Activated CD4-positive, alpha-beta T cell treated with anti-CD3 and anti-CD28 coated beads, Interleukin-2, Interleukin-6, amounts not matched to agents 100 ng/mL and 50 ng/mL, durations not matched to agents 16 hours and 8 hours (primary cell): Measurements from ENCODE around the gene TTC16.

Experiments used
- DNase-seq: peaks from one replicate; pipeline ENCODE4 v3.0.0-alpha.2; 2020

The TTC16 gene

GRCh38 chr9:127698985-127699670 lies 16.8 kb upstream of the TTC16 start:
- DNase-seq: peak; percentile 93

DNA sequence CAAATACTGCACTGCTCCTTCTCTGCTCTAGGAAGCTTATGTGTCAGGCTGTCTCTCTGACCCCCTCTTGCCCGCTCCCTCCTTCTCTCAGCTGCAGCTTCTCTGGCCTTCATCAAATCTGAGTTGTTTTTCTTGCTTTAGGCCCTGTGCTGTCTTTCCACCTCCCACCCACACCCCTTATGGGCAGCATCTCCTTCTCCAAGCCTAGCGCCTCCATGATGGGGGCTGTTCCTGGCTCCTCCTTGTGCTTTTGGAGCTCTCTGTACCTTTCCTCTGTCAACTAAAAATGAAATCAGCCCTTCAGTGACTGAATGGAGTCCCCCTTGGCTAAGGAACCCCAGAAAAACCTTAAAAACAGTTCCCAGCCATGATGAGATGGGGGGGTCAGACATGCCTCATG lies 15.7 kb upstream of the TTC16 start:
- DNase-seq: no peak

DNA sequence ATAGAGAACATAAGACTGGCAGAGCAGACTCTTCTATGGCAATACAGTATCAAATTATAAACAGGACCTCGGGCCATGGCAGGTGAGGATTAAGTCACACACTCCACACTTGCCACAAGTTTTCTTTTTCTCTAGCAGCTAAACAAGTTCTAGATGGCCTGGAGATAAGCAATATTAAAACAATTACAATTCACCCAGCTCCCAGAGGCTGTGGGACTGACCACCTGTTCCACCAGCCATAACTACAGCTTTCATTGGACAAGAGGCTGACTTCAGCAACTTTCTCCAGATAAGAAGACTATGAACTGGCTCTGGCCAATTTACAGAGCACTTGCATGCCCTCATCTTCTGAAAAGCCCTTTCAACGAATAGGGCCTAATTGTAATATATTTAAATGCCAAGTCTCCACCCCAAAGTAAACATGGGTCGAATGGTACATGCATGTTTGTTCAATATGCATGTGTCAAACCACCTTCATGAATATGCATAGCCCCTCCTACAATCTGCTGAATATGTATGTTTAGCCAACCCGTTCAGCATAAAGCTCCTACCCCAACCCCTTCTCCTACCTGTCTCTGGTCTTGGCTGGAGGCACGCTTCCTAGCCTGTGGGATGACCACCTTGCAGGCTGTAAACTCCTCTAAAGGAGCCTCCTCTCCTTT lies 15.2 kb upstream of the TTC16 start:
- no peak for DNase-seq

GRCh38 chr9:127703289-127703946 lies 12.5 kb upstream of the TTC16 start:
- DNase-seq: no peak

DNA sequence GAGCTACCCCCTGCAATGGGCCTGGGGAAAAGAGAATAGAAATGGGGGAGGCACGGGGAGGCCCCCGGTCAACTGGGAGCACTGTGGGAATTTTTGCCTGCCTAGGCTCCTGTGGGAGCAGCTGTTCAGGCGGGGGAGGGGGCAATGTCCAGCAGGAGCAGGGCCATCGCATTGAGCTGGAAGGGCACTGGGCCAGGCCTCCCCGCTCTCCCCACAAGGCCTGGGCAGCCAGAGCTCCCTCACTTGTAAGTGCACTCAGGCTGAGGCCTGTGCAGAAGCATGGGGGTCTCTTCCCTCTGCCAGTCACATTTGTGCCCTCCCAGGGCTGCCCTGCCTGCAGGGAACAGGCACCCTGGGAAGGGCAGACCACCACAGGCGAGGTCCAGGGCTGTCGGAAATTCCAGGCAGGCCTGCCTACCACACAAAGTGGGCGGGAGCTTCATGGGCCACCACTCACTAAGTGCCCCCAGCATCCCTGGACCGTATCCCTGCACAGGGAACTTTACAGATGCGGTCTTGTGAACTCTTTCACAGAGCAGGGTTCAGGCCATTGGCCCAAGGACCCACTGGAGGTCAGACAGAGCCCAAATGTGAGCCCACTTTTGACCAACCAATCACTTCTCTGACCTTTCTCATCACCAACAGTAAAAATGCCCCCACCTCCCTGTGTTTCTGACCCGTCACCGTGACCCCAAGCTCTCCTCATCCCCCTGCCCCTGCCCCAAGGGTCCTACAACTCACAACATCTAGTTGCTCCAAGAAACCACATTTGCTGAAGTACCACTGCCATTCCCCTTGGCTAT lies 10.1 kb upstream of the TTC16 start:
- no peak for DNase-seq

- no peak for DNase-seq
Measured at GRCh38 chr9:127706836-127707241, 9.0 kb upstream of the TTC16 start, which contains the start of gene CFAP157. Gene CFAP157 (plus strand): TSS chr9:127706988. CDS start chr9:127707032, 44 bp downstream.

DNA sequence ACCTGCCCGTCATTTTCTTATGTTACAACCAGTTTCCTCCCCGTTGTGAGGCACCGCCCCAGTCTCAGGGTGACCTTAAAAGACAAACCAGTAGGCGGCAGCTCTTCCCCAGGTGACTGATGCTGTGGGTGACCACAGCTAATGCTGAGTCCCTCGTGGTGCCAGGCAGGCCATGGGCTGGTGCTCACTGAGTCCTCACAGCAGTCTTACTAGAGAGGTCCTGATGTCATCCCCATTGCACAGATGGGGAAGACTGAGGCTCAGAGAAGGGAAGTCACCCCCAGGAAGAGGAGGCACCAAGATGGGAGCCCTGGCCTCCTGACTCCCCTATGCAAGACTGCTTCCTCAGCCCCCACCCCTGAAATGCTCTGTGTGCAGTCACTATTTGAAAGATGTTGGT lies 8.1 kb upstream of the TTC16 start:
- DNase-seq: peak; percentile 43

DNA sequence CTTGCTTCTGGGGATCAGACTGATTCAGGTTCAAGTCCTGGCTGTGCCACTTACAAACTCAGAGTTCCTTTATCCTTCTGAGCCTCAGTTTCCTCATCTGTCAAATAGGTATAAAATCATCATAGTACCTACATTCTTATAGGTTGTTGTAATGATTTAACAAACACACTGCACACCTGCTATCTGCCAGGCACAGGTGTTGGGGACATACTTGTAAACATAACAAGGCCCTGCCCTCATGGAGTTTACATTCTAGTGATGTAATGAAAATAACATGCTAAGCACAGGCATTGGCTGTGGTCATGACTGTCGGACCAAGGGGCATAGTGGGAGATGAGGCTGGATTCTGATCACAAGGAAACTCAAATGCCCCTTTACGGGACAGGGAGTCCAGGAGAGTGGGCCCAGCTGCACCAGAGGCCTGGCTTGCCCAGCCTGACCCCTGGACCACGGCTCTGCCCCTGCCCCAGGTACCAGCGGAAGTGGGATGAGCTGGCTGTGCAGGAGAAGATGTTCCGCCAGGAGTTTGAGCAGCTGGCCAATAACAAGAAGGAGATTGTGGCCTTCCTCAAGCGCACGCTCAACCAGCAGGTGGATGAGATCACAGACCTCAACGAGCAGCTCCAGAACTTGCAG lies 6.8 kb upstream of the TTC16 start:
- DNase-seq: no peak

DNA sequence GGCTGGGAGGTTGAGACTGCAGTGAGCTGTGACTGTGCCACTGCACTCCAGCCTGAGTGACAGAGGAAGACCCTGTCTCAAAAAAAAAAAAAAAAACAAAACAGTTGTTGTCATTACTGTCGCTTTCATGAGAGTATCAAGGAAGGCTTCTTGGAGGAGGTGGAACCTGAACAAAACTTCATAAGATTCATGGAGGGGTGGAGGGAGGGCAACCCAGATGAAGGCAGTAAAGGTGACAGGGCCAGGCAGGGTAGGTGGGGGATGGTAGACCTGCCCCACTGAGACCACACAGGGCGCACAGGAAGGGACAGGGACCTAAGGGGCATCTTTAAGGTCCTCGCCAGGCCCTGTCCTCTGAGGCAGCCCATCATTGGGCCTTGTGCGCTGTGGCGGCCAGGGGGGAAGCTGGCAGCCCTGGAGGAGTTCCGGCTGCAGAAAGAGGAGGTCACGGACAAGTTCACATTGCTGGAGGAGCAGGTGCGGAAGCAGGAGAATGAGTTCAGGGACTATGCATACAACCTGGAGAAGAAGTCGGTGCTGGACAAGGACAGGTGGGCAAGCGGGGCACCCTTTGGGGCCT lies 5.6 kb upstream of the TTC16 start:
- no peak for DNase-seq

GRCh38 chr9:127711226-127711701 lies 4.6 kb upstream of the TTC16 start:
- peak; percentile 24 for DNase-seq

DNA sequence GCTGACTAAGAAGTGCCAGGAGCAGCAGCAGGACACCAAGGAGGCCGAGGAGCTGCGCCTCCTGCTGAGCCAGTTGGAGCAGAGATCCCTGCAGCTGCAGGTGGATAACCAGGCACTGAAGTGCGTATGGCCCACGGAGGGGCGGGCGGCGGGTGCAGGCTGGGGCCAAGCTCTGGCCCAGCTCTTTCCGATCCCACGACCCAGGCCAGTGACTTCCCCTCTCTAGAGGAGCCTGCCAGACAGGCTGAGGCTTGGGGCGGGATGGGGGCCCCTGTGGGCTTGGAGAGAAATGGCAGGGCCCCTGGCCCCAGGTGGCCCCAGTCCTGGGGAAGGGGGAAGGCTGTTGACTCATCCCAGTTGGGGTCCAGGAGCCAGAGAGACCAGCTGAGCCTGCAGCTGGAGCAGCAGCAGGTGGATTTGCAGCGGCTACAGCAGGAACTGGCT lies 4.0 kb upstream of the TTC16 start:
- no peak for DNase-seq

- no peak for DNase-seq
Measured at GRCh38 chr9:127712371-127712770, 3.5 kb upstream of the TTC16 start.

DNA sequence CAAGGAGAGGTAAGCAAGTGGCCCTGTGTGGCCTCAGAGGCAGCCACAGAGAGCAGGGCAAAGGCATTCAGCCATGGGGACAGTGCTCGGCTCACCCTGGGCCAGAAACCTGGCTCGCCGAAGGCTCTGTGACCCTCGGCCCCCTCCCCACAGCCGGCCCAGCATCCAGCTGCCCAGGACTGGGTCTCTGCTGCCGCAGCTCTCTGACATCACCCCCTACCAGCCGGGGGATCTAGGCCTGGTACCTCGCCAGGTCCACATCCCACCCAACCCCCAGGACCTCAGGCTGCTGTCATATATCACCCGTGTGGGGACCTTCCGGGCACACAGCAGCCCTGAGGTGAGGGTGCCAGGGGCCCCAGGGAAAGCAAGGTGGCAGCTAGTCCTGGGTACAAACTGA lies 3.0 kb upstream of the TTC16 start:
- no peak for DNase-seq

DNA sequence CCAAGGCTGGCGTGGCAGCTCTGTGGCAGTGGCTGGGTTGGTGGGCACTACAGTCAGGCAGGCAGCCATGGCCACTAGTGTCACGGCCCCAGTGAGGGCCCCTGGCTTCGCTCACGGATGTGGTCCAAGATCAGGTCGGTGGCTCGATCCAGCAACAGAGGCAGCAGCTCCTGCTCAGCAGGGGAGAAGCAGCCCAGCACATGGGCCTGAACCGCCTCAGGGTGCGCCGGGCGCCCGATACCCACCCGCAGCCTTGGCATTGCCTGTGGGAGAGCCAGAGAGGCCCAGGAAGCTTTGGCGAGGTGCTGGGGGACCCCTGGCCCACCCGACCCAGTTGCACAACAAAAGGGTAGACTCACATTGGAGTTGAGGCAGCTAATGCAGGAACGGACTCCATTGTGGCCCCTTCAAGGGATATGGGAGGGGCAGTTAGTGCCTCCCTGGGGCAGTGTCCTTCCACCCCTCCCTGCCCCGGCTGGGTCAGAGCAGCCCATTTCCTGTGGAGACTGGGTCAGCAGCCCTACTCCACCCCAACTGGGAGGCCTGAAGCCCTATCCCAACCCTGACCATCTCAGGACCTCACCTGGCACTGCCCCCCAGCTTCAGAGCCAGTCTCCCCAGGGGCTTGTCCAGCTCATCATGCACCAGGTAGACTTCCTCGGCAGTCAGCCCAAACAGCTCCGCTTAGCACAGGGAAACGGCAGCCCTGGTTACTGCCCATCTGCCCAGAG lies 1.7 kb upstream of the TTC16 start:
- DNase-seq: no peak

- peak; percentile 23 for DNase-seq
Measured at GRCh38 chr9:127714951-127715469, 869 bp upstream of the TTC16 start.

DNA sequence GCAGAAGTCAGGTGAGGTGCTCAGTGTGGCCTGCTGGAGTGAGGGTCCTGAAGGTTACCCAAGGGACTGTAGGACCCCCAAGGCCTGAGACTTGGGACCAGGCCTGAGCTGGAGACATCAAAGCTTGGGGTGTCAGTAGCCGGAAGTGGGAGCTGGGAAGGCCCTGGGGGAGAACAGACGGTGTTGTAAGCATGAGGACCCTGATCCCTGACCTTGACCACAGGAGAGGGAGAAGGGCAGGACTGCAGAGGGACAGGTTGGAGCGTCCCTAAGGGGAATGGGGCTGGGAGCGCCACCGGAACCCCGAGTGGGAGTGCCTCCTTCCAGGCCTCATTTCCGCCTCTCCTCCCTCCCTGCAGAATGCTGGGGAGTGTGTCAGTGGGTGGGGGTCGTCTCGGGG lies 533 bp downstream of the TTC16 start:
- no peak for DNase-seq

GRCh38 chr9:127717766-127718165 lies 1.9 kb downstream of the TTC16 start:
- no peak for DNase-seq

- DNase-seq: no peak
Measured at GRCh38 chr9:127720031-127720864, 4.4 kb downstream of the TTC16 start.

GRCh38 chr9:127720865-127721227 lies 5.0 kb downstream of the TTC16 start:
- DNase-seq: no peak

GRCh38 chr9:127721391-127721821 lies 5.5 kb downstream of the TTC16 start:
- DNase-seq: no peak
